ENCODE data around the gene SLC2A4RG.
"Not testable (repeated sequence)": the region's sequence is repeated elsewhere in the genome, so short reads cannot be mapped to it uniquely, and the experiment has no call there.

SLC2A4RG gene

DNA sequence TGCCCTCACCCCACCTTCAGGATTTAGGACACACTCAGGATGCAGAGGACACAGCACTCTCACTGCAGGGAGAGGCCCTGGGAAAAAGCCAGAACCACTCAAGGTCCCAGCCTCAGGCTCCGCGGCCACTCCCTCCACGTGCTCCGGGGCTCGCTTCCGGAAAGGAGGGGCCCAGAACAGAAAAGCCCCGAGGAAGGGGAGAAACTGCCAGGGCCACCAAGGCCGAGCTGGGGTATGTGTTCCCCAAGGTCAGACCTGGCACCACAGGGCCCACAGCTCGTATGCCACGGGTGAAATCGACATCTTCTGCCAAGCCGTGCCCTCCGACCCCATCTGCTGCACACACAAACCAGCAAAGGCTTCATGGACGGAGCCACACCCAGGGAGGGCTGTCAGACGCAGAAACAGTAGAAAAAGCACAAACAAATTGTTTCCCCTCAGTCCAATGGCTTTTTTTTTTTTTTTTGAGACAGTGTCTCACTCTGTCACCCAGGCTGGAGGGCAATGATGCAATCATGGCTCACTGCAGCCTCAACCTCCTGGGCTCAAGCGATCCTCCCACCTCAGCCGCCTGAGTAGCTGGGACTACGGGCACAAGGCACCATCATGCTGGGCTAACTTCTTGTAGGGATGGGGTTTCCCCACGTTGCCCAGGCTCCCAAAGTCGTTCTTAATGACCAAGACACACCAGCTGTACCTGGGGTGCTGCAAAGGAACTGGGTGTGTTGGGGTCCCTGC, 33.4 kb downstream of the SLC2A4RG start:
- no peak for ATAC-seq (ENCODE audit: low read depth)
- Histone ChIP-seq H3K27ac (ENCODE audit: poor library complexity, severe bottlenecking) (no peak overlapping the region), H3K36me3 (ENCODE audit: low read depth) (no peaks in the 10 kb centered on the region), H3K4me1 (ENCODE audit: insufficient read depth, poor library complexity, severe bottlenecking) (no peaks in the 10 kb centered on the region), H3K27me3 (ENCODE audit: insufficient read depth, poor library complexity, severe bottlenecking) (peaks cover 17% of the 10 kb centered on the region), H3K4me3 (ENCODE audit: severe bottlenecking) (no peak overlapping the region), H3K9me3 (ENCODE audit: severe bottlenecking) (no peaks in the 10 kb centered on the region)
- TF ChIP-seq, protein P1, sequence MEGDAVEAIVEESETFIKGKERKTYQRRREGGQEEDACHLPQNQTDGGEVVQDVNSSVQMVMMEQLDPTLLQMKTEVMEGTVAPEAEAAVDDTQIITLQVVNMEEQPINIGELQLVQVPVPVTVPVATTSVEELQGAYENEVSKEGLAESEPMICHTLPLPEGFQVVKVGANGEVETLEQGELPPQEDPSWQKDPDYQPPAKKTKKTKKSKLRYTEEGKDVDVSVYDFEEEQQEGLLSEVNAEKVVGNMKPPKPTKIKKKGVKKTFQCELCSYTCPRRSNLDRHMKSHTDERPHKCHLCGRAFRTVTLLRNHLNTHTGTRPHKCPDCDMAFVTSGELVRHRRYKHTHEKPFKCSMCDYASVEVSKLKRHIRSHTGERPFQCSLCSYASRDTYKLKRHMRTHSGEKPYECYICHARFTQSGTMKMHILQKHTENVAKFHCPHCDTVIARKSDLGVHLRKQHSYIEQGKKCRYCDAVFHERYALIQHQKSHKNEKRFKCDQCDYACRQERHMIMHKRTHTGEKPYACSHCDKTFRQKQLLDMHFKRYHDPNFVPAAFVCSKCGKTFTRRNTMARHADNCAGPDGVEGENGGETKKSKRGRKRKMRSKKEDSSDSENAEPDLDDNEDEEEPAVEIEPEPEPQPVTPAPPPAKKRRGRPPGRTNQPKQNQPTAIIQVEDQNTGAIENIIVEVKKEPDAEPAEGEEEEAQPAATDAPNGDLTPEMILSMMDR (IDR thresholded peaks at IDR 0.05; ENCODE audit: poor library complexity, severe bottlenecking), result no peak
- DNase-seq (ENCODE audit: low spot score), result no peak

GRCh38 chr20:63773571-63774241, 34.1 kb downstream of the SLC2A4RG start:
- DNase-seq (ENCODE audit: low spot score), result peak; percentile 84
- TF ChIP-seq, protein P1 (IDR thresholded peaks at IDR 0.05; ENCODE audit: poor library complexity, severe bottlenecking), result no peak
- no peak for ATAC-seq (ENCODE audit: low read depth)
- Histone ChIP-seq H3K4me3 (ENCODE audit: severe bottlenecking) (no peak overlapping the region), H3K27me3 (ENCODE audit: insufficient read depth, poor library complexity, severe bottlenecking) (peaks cover 17% of the 10 kb centered on the region), H3K9me3 (ENCODE audit: severe bottlenecking) (no peaks in the 10 kb centered on the region), H3K36me3 (ENCODE audit: low read depth) (no peaks in the 10 kb centered on the region), H3K4me1 (ENCODE audit: insufficient read depth, poor library complexity, severe bottlenecking) (no peaks in the 10 kb centered on the region), H3K27ac (ENCODE audit: poor library complexity, severe bottlenecking) (no peak overlapping the region)

GRCh38 chr20:63774306-63774705, 34.7 kb downstream of the SLC2A4RG start:
- H3K4me3 ChIP-seq (ENCODE audit: severe bottlenecking), result no peak overlapping the region
- DNase-seq (ENCODE audit: low spot score) (peak; percentile 75), ATAC-seq (ENCODE audit: low read depth) (no peak)
- H3K36me3 ChIP-seq (ENCODE audit: low read depth), result no peaks in the 10 kb centered on the region
- no peak overlapping the region for H3K27ac ChIP-seq (ENCODE audit: poor library complexity, severe bottlenecking)
- peaks cover 17% of the 10 kb centered on the region for H3K27me3 ChIP-seq (ENCODE audit: insufficient read depth, poor library complexity, severe bottlenecking)
- H3K9me3 ChIP-seq (ENCODE audit: severe bottlenecking), result no peaks in the 10 kb centered on the region
- no peaks in the 10 kb centered on the region for H3K4me1 ChIP-seq (ENCODE audit: insufficient read depth, poor library complexity, severe bottlenecking)
- TF ChIP-seq, protein P1 (IDR thresholded peaks at IDR 0.05; ENCODE audit: poor library complexity, severe bottlenecking), result no peak

DNA sequence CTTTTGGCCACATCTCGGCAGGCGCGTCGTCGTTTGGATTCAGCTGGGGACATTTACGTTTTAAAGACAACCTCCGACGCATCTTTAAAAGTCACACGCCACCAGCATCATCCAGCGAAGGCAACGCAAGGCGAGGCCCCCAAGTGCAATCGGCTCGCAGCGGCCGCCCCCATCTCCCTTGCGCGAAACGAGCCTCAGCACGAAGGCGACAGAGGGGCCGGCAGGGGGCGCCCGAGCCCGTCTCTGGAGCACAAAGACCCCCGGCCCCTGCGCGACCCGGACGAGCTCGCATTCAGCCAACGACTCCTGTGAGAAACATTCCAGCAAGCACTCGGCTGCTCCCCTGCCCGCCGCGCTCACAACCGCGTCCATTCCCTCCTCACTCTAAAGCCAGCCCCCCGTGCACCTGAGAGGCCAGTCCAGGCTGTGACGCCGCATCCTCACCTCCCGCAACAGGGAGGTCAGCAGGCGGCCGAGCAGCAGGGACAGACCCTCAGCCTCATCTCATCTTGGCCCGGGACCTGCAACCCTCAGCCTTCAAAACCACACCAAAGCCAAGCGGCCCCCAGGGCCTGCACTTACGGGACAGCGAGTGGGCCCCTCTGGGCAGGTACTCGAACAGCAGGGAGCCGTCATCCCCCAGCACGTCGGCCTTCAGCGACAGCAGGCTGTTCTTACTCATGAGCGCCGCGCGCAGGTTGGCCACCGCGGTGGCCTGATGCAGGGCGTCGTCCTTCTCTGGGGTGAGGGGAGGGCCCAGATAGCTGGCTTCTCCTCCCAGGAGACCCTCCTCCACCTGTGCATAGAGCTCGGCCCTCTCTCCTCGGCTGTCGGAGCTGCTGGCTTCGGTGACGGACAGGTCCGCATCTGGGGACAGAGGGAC, 35.8 kb downstream of the SLC2A4RG start:
- DNase-seq (ENCODE audit: low spot score) (peak; percentile 85), ATAC-seq (ENCODE audit: low read depth) (no peak)
- H3K4me1 ChIP-seq (ENCODE audit: insufficient read depth, poor library complexity, severe bottlenecking), result no peaks in the 10 kb centered on the region
- TF ChIP-seq, protein P1 (IDR thresholded peaks at IDR 0.05; ENCODE audit: poor library complexity, severe bottlenecking), result peak; percentile 97
- H3K36me3 ChIP-seq (ENCODE audit: low read depth), result no peaks in the 10 kb centered on the region
- no peaks in the 10 kb centered on the region for H3K9me3 ChIP-seq (ENCODE audit: severe bottlenecking)
- peaks cover 17% of the 10 kb centered on the region for H3K27me3 ChIP-seq (ENCODE audit: insufficient read depth, poor library complexity, severe bottlenecking)
- no peak overlapping the region for H3K27ac ChIP-seq (ENCODE audit: poor library complexity, severe bottlenecking)
- no peak overlapping the region for H3K4me3 ChIP-seq (ENCODE audit: severe bottlenecking)

DNA sequence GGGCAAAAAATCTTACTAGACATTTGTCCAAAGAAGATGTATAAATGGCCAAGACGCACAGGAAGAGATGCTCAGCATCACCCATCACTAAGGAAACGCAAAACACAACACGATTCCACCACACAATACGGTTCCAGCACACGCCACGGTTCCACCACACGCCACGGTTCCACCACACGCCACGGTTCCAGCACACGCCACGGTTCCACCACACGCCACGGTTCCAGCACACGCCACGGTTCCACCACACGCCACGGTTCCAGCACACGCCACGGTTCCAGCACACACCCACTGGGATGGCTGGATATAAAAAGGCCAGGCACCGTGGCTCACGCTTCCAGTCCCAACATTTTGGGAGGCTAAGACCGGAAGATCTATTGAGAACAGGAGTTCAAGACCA, 37.3 kb downstream of the SLC2A4RG start:
- ATAC-seq (ENCODE audit: low read depth); H3K36me3 ChIP-seq (ENCODE audit: low read depth): not testable (repeated sequence)

More for the DNA sequence above, 37.3 kb downstream of the SLC2A4RG start:
- not testable (repeated sequence) for H3K27ac ChIP-seq (ENCODE audit: poor library complexity, severe bottlenecking); H3K9me3 ChIP-seq (ENCODE audit: severe bottlenecking); H3K4me3 ChIP-seq (ENCODE audit: severe bottlenecking); DNase-seq (ENCODE audit: low spot score); H3K4me1 ChIP-seq (ENCODE audit: insufficient read depth, poor library complexity, severe bottlenecking)
- peaks cover 17% of the 10 kb centered on the region for H3K27me3 ChIP-seq (ENCODE audit: insufficient read depth, poor library complexity, severe bottlenecking)

Data from RWPE2 (cell line).